Measurements from ENCODE around the gene AK2.
A peak's percentile ranks its signal among the peaks of the same experiment; 100 is the strongest.

Gene AK2

GRCh38 chr1:33017175-33017574 lies 19.5 kb downstream of the AK2 start:
- ATAC-seq (ENCODE audit: insufficient read depth, low read depth), result no peak
- H3K79me2 ChIP-seq (ENCODE audit: insufficient read depth, low read length), result no peaks in the 10 kb centered on the region
- H3K9me3 ChIP-seq (ENCODE audit: insufficient read depth, low read length, severe bottlenecking), result no peaks in the 10 kb centered on the region
- DNase-seq, result no peak
- no peaks in the 10 kb centered on the region for H3K27me3 ChIP-seq (ENCODE audit: insufficient read depth, low read length, poor library complexity)
- H2AFZ ChIP-seq (ENCODE audit: low read depth, low read length), result no peak overlapping the region
- no peak overlapping the region for H3K4me2 ChIP-seq (ENCODE audit: insufficient read depth, low read length)
- no peak overlapping the region for H3K9ac ChIP-seq (ENCODE audit: low read depth, low read length)
- H3K27ac ChIP-seq (ENCODE audit: low read length), result no peak overlapping the region
- H4K20me1 ChIP-seq (ENCODE audit: insufficient read depth, low read length), result 0 out of 2 replicates have a peak, but pooled peaks cover 4% of the 10 kb centered on the region
- H3K4me3 ChIP-seq (ENCODE audit: low read depth in 1 of 2, low read length in 2 of 2), result no peak overlapping the region
- peaks cover 86% of the 10 kb centered on the region for H3K36me3 ChIP-seq (ENCODE audit: insufficient read depth, low read length)
- TF ChIP-seq CTCF (IDR thresholded peaks at IDR 0.05; ENCODE audit: borderline replicate concordance, extremely low read depth, low read length, poor library complexity, severe bottlenecking), result no peak
- no peak for TF ChIP-seq EZH2 (IDR thresholded peaks at IDR 0.05; ENCODE audit: borderline replicate concordance, low read depth, low read length, severe bottlenecking)
- no peaks in the 10 kb centered on the region for H3K4me1 ChIP-seq (ENCODE audit: insufficient read depth, low read length)

- Histone ChIP-seq H3K27me3 (ENCODE audit: insufficient read depth, low read length, poor library complexity) (no peaks in the 10 kb centered on the region), H3K4me1 (ENCODE audit: insufficient read depth, low read length) (no peaks in the 10 kb centered on the region), H2AFZ (ENCODE audit: low read depth, low read length) (no peak overlapping the region), H3K36me3 (ENCODE audit: insufficient read depth, low read length) (peaks cover 85% of the 10 kb centered on the region), H3K4me3 (ENCODE audit: low read depth in 1 of 2, low read length in 2 of 2) (no peak overlapping the region), H3K79me2 (ENCODE audit: insufficient read depth, low read length) (no peaks in the 10 kb centered on the region), H3K27ac (ENCODE audit: low read length) (no peak overlapping the region), H3K9ac (ENCODE audit: low read depth, low read length) (no peak overlapping the region), H3K4me2 (ENCODE audit: insufficient read depth, low read length) (no peak overlapping the region), H3K9me3 (ENCODE audit: insufficient read depth, low read length, severe bottlenecking) (no peaks in the 10 kb centered on the region), H4K20me1 (ENCODE audit: insufficient read depth, low read length) (no peaks in the 10 kb centered on the region)
- TF ChIP-seq EZH2 (IDR thresholded peaks at IDR 0.05; ENCODE audit: borderline replicate concordance, low read depth, low read length, severe bottlenecking), result no peak
- TF ChIP-seq CTCF (IDR thresholded peaks at IDR 0.05; ENCODE audit: borderline replicate concordance, extremely low read depth, low read length, poor library complexity, severe bottlenecking), result no peak
- DNase-seq (no peak), ATAC-seq (ENCODE audit: insufficient read depth, low read depth) (no peak)
Observed at GRCh38 chr1:33015216-33015615, 21.5 kb downstream of the AK2 start.

- Histone ChIP-seq H3K4me2 (ENCODE audit: insufficient read depth, low read length) (no peak overlapping the region), H3K9ac (ENCODE audit: low read depth, low read length) (no peak overlapping the region), H3K9me3 (ENCODE audit: insufficient read depth, low read length, severe bottlenecking) (no peaks in the 10 kb centered on the region), H3K27ac (ENCODE audit: low read length) (no peak overlapping the region), H3K79me2 (ENCODE audit: insufficient read depth, low read length) (no peaks in the 10 kb centered on the region), H3K36me3 (ENCODE audit: insufficient read depth, low read length) (peaks cover 83% of the 10 kb centered on the region), H2AFZ (ENCODE audit: low read depth, low read length) (no peak overlapping the region), H3K27me3 (ENCODE audit: insufficient read depth, low read length, poor library complexity) (no peaks in the 10 kb centered on the region), H3K4me3 (ENCODE audit: low read depth in 1 of 2, low read length in 2 of 2) (no peak overlapping the region), H3K4me1 (ENCODE audit: insufficient read depth, low read length) (no peaks in the 10 kb centered on the region), H4K20me1 (ENCODE audit: insufficient read depth, low read length) (no peaks in the 10 kb centered on the region)
- DNase-seq, result no peak
- TF ChIP-seq CTCF (IDR thresholded peaks at IDR 0.05; ENCODE audit: borderline replicate concordance, extremely low read depth, low read length, poor library complexity, severe bottlenecking), result peak; percentile 10
- no peak for TF ChIP-seq EZH2 (IDR thresholded peaks at IDR 0.05; ENCODE audit: borderline replicate concordance, low read depth, low read length, severe bottlenecking)
- no peak for ATAC-seq (ENCODE audit: insufficient read depth, low read depth)
Observed at GRCh38 chr1:33014464-33015163, 22.1 kb downstream of the AK2 start.
